ENCODE results near the gene TFAP2E.

The TFAP2E gene

GRCh38 chr1:35611655-35612054, 38.5 kb downstream of the TFAP2E start:
- no peaks in the 10 kb centered on the region for H3K27me3 ChIP-seq (ENCODE audit: insufficient read depth, low read length, poor library complexity, severe bottlenecking)
- H3K4me2 ChIP-seq (ENCODE audit: low read depth, low read length, poor library complexity, severe bottlenecking): no peak overlapping the region
- TF ChIP-seq CTCF (conservative IDR thresholded peaks at IDR 0.05; ENCODE audit: low read length) (no peak), EZH2phosphoT487 (IDR thresholded peaks at IDR 0.05; ENCODE audit: borderline replicate concordance) (no peak)
- H4K20me1 ChIP-seq (ENCODE audit: insufficient read depth, low read length, poor library complexity, severe bottlenecking): peaks cover 7% of the 10 kb centered on the region
- H3K36me3 ChIP-seq (ENCODE audit: insufficient read depth, low read length): peaks cover 89% of the 10 kb centered on the region
- no peak overlapping the region for H3K4me3 ChIP-seq (ENCODE audit: low read length, poor library complexity, severe bottlenecking)
- H3K4me1 ChIP-seq (ENCODE audit: insufficient read depth, low read length, poor library complexity, severe bottlenecking): no peaks in the 10 kb centered on the region
- no peak overlapping the region for H2AFZ ChIP-seq (ENCODE audit: low read length)
- H3K9ac ChIP-seq (ENCODE audit: low read depth, low read length, poor library complexity, severe bottlenecking): no peak overlapping the region
- H3K9me2 ChIP-seq (replicated peaks; ENCODE audit: low read depth, low read length): no peaks in the 10 kb centered on the region
- no peaks in the 10 kb centered on the region for H3F3A ChIP-seq (ENCODE audit: low read depth)
- no peaks in the 10 kb centered on the region for H3K9me3 ChIP-seq (ENCODE audit: insufficient read depth, low read depth, low read length)
- peaks cover 30% of the 10 kb centered on the region for H3K79me2 ChIP-seq (ENCODE audit: insufficient read depth, low read length)

GRCh38 chr1:35615440-35615839, 42.3 kb downstream of the TFAP2E start:
- H3K4me1 ChIP-seq (ENCODE audit: insufficient read depth, low read length, poor library complexity, severe bottlenecking): no peaks in the 10 kb centered on the region
- TF ChIP-seq EZH2phosphoT487 (IDR thresholded peaks at IDR 0.05; ENCODE audit: borderline replicate concordance) (no peak), CTCF (conservative IDR thresholded peaks at IDR 0.05; ENCODE audit: low read length) (no peak)
- no peak overlapping the region for H3K4me2 ChIP-seq (ENCODE audit: low read depth, low read length, poor library complexity, severe bottlenecking)
- H3K9me2 ChIP-seq (replicated peaks; ENCODE audit: low read depth, low read length): no peaks in the 10 kb centered on the region
- H2AFZ ChIP-seq (ENCODE audit: low read length): no peak overlapping the region
- H4K20me1 ChIP-seq (ENCODE audit: insufficient read depth, low read length, poor library complexity, severe bottlenecking): peaks cover 10% of the 10 kb centered on the region
- H3K36me3 ChIP-seq (ENCODE audit: insufficient read depth, low read length): peaks cover 76% of the 10 kb centered on the region
- no peaks in the 10 kb centered on the region for H3F3A ChIP-seq (ENCODE audit: low read depth)
- no peaks in the 10 kb centered on the region for H3K27me3 ChIP-seq (ENCODE audit: insufficient read depth, low read length, poor library complexity, severe bottlenecking)
- H3K4me3 ChIP-seq (ENCODE audit: low read length, poor library complexity, severe bottlenecking): no peak overlapping the region
- no peak overlapping the region for H3K9ac ChIP-seq (ENCODE audit: low read depth, low read length, poor library complexity, severe bottlenecking)
- no peaks in the 10 kb centered on the region for H3K9me3 ChIP-seq (ENCODE audit: insufficient read depth, low read depth, low read length)
- H3K79me2 ChIP-seq (ENCODE audit: insufficient read depth, low read length): peaks cover 36% of the 10 kb centered on the region; the same call in 1 of the 2 replicates

GRCh38 chr1:35619237-35620121, 46.4 kb downstream of the TFAP2E start:
- peaks cover 45% of the 10 kb centered on the region; the same call in 1 of the 2 replicates for H3K79me2 ChIP-seq (ENCODE audit: insufficient read depth, low read length)
- TF ChIP-seq CTCF (conservative IDR thresholded peaks at IDR 0.05; ENCODE audit: low read length) (no peak), EZH2phosphoT487 (IDR thresholded peaks at IDR 0.05; ENCODE audit: borderline replicate concordance) (no peak)
- H3K4me2 ChIP-seq (ENCODE audit: low read depth, low read length, poor library complexity, severe bottlenecking): no peak overlapping the region
- H3F3A ChIP-seq (ENCODE audit: low read depth): no peaks in the 10 kb centered on the region
- H3K4me1 ChIP-seq (ENCODE audit: insufficient read depth, low read length, poor library complexity, severe bottlenecking): no peaks in the 10 kb centered on the region
- no peak overlapping the region for H3K4me3 ChIP-seq (ENCODE audit: low read length, poor library complexity, severe bottlenecking)
- H3K9me3 ChIP-seq (ENCODE audit: insufficient read depth, low read depth, low read length): no peaks in the 10 kb centered on the region
- H2AFZ ChIP-seq (ENCODE audit: low read length): no peak overlapping the region
- peaks cover 13% of the 10 kb centered on the region for H4K20me1 ChIP-seq (ENCODE audit: insufficient read depth, low read length, poor library complexity, severe bottlenecking)
- H3K36me3 ChIP-seq (ENCODE audit: insufficient read depth, low read length): peaks cover 70% of the 10 kb centered on the region
- H3K27me3 ChIP-seq (ENCODE audit: insufficient read depth, low read length, poor library complexity, severe bottlenecking): no peaks in the 10 kb centered on the region
- H3K9ac ChIP-seq (ENCODE audit: low read depth, low read length, poor library complexity, severe bottlenecking): no peak overlapping the region
- no peaks in the 10 kb centered on the region for H3K9me2 ChIP-seq (replicated peaks; ENCODE audit: low read depth, low read length)

Data from Loucy (cell line).